RPMI8226 (cell line): ENCODE data around the gene BMAL2.

Experiments used
- DNase-seq: peaks from one replicate; pipeline ENCODE4 v3.0.0-alpha.2; 2015

BMAL2 gene, protein sequence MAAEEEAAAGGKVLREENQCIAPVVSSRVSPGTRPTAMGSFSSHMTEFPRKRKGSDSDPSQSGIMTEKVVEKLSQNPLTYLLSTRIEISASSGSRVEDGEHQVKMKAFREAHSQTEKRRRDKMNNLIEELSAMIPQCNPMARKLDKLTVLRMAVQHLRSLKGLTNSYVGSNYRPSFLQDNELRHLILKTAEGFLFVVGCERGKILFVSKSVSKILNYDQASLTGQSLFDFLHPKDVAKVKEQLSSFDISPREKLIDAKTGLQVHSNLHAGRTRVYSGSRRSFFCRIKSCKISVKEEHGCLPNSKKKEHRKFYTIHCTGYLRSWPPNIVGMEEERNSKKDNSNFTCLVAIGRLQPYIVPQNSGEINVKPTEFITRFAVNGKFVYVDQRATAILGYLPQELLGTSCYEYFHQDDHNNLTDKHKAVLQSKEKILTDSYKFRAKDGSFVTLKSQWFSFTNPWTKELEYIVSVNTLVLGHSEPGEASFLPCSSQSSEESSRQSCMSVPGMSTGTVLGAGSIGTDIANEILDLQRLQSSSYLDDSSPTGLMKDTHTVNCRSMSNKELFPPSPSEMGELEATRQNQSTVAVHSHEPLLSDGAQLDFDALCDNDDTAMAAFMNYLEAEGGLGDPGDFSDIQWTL

DNA sequence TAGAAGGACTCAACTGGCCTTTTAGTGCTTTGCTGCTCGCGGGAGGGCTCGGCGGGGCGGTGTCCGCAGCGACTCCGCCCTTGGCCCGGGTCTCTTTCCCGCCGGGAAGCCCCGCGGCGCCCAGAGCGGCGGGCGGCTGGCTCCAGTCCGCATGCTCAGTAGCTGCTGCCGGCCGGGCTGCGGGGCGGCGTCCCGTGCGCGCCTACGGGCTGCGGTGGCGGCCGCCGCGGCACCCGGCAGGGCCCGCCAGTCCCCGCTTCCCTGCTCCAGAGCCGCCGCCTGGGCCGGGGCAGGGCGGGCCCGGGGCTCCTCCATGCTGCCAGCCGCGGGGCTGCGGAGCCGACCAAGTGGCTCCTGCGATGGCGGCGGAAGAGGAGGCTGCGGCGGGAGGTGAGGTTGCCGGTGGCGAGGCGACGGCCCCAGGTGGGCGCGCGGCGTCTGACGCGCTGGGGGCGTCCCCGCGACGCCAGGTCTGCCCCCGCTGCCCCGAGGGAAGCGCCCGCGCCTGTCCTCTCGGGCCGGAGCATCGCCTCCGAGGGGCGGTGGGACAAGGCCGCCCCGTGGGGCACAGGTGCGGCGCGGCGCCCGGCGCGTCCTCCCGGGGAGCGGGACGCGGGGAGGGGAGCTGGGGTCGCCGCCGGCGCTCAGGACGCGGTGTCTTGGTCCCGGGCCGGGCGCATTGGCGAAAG is at the start of gene BMAL2:
TSS of gene BMAL2 (plus strand) at position 123 of the 689 bp plus-strand sequence. CDS start at position 360, 237 bp downstream.
- peak; percentile 47 for DNase-seq

DNA sequence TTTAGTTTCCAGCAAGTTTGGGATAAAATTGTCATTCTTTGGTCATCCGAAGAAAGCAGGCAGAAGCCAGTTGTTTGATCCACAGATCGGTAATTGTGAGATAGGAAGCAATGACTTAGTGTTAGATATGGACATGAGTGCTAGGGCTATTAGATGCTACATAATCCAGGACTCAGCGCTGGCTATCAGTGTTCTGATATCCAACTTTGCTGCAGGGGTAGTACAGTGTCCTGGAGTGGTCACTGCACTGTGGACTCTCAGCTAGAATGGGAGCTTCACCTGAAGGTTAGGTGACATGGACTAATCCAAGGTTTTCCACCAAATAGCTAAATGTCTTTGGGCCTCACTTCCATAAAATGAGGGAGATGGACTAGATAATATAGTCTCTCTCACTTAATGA is 48.6 kb upstream of the BMAL2 start:
- DNase-seq = no peak

DNA sequence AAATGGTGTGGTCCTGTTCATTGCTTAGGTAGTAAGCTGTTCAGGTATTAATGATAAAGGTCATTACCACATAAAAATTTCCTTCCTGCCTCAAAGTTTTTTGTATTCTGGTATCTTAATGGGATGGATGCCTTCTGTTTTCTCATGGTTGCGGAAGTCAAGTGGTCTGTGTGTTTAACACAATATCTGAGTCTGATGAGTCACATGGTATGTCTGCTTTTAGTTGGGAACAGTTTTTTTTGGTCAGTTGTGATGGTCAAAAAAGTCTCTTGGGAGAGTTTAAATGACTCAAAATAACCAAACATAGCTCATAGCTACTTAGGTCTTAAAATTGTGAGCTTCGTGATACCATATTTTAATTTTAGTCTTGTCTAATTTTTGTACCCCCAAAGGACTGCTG is 47.9 kb upstream of the BMAL2 start:
- no peak for DNase-seq

DNA sequence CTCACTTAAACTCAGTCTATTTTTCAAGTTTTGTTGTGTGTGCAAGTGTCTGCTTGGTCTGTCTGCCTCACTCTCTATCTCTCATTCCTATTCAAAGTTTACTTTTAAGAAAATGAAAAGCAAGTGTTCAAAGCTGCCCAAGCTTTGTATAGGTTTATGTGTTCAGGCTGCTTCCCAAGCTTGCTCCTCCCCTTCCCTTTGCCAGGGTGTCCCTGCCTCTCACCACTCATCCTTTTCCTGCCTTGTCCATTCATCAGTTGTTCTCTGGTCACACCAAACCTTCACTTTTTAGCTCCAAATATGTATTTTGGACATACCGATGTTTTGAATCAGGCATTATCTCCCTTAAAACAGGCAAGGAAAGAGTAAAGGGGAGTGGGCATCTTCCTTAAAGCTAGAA is 47.2 kb upstream of the BMAL2 start:
- no peak for DNase-seq

DNA sequence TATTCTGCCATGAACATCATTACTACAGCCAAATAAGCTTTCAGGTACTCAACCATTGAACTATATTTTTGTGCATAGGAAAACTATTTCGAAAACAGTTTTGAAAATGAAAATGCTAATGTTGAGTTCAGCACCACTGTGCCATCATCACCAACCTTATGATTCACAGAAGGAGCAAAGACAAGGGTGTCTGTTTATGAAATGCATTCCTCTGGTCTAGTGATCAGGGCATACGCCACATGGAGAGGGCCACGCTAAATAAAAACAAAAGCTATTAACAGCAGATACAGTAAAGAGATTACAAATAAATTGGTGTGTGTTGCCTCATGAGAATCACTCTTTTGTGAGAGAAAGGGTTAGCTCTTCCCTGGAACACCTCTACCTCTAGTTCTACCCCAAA is 43.2 kb upstream of the BMAL2 start:
- no peak for DNase-seq

DNA sequence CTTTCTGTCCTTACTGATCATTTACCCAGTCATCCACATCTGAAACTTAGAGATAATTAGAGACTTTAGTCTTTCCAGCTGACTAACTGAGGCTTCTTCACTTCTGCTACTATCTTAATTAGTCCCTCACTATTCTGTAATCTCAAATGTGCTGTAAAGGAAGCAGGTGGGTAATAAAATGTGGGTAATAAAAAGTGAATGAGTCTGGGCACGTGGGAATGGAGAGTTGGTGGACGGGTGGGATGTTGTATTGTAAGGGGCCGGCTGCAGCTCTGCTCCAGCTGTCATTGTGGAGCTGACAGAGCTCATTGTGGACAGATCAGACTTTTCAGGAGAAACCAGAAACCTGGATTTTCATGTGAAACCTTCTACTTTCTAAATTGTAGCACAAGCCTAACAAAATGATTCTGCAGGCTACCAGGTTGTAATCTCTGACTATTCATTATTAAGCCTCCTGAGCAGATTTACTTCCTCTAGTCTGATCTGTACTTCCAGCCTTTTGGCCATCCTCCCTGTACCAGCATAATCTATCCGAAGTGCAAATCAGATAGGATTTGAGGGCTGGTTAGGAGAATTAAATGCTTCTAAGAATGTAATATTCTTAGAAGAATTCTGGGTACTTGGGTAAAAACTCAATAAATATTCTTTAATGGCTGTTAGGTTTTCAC is 42.0 kb upstream of the BMAL2 start:
- no peak for DNase-seq

DNA sequence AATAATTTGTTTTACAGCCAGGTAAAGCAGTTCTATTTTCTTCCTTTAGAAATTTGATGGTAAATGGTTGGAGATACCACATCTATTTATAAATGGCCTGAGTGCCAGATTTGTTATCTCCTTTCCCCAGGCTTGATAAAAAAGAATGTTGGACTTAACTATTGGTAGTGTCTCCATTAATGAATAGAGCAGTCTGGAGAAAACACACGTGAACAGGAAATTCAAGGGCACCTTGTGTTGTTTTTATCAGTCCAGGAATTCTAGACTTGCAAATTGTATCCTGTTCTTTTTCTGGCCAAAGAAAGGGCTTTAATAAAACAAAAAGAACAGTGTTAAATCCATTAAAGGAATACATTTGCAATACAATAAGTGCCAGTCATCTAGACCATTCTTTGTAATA is 40.8 kb upstream of the BMAL2 start:
- DNase-seq = no peak

DNA sequence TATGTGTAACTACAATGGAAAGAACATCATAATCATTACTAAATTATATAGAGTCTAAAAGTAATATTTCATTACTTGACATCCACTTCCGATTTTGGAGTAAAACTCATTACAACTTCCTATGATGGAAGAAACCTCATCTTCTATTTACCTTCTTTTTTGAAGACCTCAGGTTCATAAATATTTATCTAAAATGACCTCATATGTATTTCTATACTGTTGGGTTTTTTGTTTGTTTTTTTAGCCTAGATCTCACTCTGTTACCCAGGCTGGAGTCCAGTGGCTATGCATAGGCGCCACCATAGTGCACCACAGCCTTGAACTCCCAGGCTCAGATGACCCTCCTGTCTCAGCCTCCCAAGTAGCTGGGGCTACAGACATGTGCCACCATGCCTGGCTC is 39.9 kb upstream of the BMAL2 start:
- no peak for DNase-seq

DNA sequence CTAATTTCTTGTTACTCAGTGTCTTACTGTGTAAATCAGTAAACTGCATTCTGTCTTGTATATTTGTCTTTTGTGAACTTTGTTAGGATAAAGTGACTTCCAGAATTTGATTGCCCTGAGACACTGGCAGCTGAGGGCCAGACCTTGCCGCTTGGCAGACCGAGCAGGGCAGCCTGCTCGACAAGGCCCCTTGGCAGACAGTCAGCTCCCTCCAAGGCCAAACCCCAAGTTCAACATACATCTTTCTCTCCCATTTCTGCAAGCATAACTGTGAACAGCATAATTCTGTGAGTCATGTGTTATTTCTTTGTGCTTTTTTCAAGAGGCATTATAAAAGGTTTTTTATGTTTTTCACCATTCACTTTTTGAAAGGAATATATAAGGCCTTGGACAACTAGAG is 39.2 kb upstream of the BMAL2 start:
- no peak for DNase-seq

DNA sequence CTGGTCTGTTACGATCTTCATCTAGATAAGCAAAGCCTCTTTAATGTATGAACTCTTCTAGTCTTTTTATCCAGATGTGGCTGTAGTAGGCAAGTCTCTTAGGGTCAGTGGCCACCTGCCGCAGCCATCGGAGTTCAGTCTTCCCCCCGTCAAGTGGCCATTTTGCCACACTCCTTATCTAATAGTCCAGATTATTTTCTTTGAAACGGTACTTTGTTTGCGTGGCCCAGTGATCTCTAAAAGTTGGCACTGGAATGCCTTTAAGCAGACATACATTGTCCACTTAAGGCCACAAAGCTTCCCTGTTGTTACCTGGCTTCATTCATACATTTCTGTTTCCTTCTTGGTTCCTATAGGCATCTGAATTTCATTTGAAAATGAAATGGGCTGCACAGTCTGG is 36.0 kb upstream of the BMAL2 start:
- DNase-seq = no peak

DNA sequence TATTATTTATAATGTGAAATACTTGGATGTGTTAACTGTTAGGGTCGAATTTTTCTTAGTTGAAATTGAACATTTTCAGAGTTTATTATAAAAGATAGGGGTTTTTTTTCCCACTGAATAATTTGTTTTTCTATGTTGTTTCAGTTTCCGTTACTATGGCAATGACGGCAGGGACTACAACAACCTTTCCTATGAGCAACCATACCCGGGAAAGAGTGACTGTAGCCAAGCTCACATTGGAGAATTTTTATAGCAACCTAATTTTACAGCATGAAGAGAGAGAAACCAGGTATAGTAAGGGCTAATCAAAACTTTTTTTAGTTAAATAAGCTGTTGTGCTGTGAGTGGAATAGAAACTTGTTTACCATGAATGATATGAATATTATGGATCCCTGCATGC is 35.1 kb upstream of the BMAL2 start:
- DNase-seq = no peak

DNA sequence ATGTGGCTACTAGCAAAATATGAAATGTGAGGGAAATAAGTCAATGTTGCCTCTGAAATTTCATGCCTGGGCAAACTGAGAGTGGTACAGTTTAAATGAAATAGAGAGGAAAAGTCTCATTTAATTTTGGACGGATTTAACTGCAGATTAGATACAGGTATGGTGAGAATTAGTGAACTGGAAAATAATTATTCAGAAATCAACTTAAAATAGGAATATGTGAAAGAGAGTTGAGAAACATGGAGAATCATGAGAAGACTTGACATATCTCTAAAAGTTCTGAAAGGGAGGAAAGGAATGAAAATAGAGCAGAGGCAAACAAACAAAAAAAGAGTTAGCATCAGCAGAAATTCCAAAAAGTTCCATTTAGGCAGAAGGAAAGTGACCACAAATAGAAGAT is 33.5 kb upstream of the BMAL2 start:
- DNase-seq = no peak

DNA sequence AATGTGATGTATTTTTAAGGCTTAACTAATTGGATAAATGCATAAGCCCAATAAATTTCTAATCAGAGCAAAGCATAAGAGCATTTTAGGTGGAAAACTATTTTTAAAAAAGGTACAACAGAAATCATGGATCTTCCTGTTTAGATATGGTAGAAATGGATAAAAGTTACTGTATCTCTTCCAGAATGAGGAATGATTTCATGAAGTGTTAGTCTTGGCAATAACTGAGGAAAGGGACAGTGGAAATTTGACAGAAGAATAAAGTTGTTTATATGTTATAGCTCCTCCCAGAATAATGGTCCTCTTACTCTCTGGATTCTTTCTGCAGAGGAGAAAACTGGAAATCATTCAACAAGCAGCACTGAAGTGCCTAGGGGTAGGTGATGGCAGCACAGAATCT is 32.4 kb upstream of the BMAL2 start:
- DNase-seq = no peak

DNA sequence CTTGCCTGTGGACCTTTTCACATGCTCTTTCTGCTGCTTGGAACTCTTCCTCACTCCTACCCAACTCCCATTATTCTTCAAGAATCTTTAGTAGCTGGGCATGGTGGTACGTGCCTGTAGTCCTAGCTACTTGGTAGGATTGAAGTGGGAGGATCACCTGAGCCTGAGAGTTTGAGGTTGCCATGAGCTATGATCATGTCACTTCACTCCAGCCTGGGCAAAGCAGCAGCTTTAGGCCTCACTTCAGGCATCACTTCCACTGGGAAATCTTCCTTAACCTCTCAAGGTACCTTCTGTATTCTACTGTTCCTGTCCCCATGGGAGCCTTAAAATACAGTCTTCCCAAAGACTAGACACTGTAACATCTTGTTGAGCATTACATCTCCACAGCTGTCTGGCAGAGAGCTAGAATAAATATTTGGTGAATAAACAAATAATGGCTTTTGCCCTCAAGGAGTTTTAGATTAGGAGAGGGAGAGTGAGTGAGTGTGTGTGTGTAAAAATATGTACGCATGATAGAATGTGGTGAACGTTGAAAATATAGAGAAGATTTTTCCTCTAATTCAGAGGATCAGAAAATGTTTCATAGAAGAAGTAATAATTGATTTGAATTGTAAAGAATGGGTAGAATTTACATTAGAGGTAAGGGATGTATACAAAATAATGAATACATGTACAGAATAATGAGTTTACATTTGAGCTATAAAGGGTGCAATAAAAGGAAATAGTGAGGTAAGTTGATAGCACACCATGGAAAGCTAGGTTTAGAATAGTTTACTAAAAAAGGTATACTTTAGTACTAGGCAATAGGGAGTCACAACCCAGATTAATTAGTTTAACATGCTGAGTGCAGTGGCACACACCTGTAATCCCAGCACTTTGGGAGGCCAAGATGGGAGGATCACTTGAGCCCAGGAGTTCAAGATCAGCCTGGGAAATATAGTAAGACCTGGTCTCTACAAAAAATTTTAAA is 29.2 kb upstream of the BMAL2 start:
- no peak for DNase-seq

DNA sequence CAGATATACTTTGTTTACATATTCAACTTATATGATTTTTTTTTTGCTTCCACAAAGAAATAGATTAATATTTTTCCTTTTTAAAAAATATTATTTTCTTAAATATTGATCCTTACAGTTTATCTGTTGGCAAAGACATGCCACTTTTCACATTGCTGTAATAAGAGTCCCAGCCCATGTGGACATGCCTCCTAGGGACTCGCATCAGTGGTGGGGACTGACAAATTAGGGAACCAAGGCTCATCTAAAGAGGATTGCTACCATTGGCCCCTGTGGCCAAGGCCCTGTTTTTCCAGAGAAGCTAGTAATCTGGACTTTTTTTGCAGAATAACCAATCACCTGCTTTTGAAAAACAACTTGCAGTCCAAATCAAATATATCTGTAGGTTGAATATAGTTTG is 27.8 kb upstream of the BMAL2 start:
- DNase-seq = peak; percentile 6

DNA sequence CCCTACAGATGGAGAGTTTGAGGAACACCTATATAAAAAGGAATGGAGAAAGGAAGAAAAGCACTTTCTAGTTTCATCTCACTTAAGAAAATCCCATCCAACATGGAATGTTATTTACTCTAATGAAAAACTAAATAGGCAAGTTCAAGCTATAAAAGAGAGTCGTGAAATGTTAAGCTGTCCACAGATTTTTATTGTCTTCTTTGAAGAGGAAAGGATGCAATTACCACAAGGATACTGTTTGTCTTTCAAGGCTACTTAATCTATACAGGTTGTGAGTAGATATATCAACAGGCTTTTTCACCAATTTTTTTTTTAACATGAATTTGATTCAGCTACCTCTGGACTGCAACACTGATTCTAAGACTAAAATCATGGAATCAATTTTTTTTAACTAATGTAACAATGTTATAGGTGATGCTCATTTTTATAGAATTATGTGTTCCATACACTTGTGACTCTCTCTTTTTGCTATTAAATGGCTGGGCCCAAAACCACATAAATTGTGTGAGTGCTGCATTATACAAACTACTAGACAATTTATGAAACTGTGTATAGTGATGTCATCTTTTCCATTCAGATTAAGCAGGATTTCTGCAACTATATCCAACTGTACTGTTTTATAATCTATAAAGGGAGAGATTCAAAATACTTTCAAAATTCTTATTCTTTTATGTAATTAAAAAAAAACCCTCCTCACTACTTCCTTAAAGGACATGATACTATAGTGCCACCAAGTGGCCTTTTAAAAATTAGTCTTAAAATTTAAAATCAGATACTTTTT is 26.8 kb upstream of the BMAL2 start:
- peak; percentile 37 for DNase-seq

DNA sequence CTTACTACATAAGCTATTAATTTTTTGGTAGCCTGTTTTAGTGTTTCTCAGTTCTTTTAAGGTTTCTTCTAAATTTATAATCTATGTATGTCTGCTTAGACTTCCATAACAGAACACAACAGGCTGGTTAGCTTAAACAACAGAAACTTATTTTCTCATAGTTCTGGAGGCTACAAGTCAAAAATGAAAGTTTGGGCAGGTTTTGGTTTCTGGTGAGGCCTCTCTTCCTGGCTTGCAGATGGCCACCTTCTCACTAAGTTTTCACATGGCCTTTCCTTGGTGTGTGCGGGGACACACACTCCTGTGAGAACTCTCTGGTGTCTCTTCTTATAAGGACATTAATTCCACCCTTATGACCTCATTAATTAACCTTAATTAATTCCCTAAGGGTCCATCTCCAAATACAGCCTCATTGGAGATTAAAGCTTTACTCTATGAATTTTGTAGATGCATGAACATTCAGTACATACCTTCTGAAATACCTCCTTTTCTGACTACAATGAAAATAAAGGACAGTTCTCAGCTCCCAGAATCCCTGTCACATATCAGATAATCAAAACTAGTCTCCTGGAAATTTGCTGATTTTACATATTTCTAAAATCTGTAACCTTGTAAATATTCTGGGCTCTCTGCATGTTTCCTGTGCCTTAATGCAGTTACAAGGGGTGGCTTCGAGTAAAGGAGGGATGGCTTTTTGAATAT is 23.2 kb upstream of the BMAL2 start:
- DNase-seq = peak; percentile 20

DNA sequence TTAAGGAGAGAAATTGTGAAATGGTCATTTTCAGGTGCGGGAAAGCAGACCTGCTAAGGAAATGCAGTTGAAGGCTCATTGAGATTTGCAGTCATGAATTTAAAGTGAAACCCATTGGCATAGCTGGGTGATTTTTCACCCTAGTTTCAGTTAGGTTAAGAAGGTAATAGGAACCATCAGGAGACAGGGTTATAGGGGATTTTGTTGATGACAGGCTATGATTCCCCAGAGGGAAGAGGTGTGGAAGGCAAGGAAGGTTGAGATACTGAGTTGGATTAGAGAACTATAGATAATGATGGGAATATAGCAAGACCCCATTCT is 22.7 kb upstream of the BMAL2 start:
- no peak for DNase-seq

DNA sequence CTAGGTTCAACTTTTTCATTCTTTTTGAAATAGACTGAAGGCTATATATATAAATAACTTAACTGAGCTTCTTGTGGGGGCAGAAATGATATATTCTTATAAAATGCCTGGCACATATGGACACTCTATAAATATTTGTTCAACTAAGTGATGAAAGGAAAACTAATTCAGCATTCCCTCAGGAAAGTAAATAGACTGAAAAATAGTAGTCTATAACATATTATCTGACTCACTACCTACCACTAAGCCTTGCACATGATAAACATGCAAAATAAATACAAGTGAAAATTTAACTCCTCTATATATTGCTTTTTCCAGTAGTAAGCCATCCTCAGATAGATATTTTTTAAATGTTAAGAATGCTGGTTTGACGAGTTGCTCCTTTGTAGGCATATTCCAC is 15.7 kb upstream of the BMAL2 start:
- DNase-seq = no peak

DNA sequence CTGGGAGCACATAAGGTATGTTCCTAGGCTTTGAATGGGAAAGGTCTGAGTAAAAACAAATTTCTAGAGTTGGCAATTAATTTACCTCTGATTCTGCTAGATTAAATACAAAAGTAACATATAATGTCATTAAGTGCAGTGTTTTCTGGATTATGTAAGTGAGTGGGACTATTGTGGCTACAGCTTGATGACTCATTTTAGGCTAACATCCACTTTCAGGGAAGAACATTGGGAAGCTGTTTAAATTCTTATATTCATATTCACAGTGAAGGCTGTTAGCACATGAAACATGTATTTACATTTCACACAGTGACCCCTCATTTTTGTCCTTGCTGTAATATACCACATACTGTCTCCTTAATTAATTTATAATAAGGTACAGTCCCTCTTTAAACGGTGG is 13.2 kb upstream of the BMAL2 start:
- no peak for DNase-seq

DNA sequence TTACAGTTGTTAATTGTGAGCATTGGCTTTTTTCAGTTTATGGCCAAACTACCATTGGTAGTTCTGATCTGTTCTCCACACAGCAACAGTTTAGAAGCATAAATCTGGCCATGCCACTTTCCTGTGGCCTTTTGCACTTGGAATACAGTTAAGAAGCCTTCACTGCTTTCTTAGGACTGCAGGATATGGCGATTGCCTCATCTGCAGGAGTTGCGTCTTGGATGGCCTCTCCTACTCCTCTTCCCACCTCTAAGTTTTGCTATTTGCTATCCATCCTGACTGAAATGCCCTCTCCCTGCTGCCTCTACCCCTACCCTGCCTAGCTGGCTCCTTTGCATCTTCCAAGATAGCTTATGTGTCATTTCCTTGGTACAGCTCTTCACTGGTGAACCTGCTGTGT is 12.8 kb upstream of the BMAL2 start:
- no peak for DNase-seq
